ENCODE measurements around the gene ZFP30. TPM values are rescaled to one million over a fixed set of nuclear protein-coding genes. Genes with fewer than 3 reads are reported as not detected.

ZFP30 gene
- total RNA-seq, 1 donor from 2014 or later: 20.2 TPM

DNA sequence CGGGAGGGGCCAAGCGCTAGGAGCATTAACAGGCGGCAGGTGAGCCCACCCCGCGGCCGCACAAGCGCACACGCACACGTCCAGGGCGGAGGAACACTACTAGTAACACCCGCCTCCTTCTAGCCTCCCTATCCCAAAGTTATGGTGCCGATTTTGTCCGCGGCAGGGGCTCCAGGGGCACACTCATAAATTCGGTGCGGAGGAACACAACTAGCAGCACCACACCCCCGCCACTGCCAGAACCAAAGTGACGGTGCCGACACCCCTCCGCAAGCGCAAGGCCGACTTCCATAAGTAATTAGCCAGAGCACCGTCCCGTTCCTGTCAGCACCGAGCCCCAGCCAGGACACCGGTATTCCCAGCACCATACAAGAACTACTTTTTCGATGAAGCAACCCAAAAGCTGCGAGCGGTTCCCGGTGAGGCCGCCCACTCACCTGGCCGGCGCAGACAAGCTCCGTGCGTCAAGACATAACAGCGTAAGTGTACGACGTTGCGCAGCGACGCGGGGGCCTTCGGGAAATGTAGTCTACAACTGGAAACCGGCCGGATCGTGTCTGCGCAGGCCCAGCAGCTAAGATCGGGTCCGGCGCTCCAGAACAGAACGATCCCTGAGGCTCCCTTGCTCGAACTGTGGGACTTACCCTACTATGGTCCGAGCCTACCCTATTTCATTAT lies 60.8 kb downstream of the ZFP30 start, which contains the start of the genes ZNF540 and ZNF571:
TSS of gene ZNF540 (plus strand) at position 573 of the 678 bp plus-strand sequence. CDS start 3,572 bp downstream, outside the sequence.
TSS of gene ZNF571 (minus strand) at position 489 of the 678 bp plus-strand sequence. CDS start 8,116 bp downstream, outside the sequence.
- Mint-ChIP-seq H3K27me3 (ENCODE audit: unreplicated experiment) (peaks cover 7% of the 10 kb centered on the region), H3K4me3 (ENCODE audit: unreplicated experiment) (peak within 1 kb of the TSS; percentile 97), H3K27ac (ENCODE audit: unreplicated experiment) (peak within 1 kb of the TSS; percentile 80), H3K4me1 (ENCODE audit: unreplicated experiment) (peaks cover 17% of the 10 kb centered on the region), H3K9me3 (ENCODE audit: unreplicated experiment) (peaks cover 8% of the 10 kb centered on the region), H3K36me3 (ENCODE audit: low read depth, unreplicated experiment) (peaks cover 18% of the 10 kb centered on the region)
- DNase-seq (ENCODE audit: low spot score): peak; percentile 81
- TF ChIP-seq, protein P1, sequence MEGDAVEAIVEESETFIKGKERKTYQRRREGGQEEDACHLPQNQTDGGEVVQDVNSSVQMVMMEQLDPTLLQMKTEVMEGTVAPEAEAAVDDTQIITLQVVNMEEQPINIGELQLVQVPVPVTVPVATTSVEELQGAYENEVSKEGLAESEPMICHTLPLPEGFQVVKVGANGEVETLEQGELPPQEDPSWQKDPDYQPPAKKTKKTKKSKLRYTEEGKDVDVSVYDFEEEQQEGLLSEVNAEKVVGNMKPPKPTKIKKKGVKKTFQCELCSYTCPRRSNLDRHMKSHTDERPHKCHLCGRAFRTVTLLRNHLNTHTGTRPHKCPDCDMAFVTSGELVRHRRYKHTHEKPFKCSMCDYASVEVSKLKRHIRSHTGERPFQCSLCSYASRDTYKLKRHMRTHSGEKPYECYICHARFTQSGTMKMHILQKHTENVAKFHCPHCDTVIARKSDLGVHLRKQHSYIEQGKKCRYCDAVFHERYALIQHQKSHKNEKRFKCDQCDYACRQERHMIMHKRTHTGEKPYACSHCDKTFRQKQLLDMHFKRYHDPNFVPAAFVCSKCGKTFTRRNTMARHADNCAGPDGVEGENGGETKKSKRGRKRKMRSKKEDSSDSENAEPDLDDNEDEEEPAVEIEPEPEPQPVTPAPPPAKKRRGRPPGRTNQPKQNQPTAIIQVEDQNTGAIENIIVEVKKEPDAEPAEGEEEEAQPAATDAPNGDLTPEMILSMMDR (IDR thresholded peaks at IDR 0.05; ENCODE audit: unreplicated experiment): no peak

DNA sequence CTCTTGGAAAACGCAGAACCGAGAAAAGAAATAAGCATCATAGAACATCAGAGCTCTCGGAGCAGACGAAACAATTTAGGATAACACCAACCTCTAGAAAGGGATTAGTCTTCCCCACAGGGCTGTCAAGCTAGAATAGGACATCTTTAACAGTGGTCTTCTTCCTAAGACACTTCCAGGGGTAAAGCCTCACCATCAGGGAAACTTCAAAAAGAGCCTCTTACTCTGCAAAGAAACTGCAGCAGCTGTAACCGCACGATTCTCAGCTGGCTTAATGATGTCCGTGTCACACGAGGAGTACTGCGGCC lies 61.3 kb downstream of the ZFP30 start:
- TF ChIP-seq, protein P1 (IDR thresholded peaks at IDR 0.05; ENCODE audit: unreplicated experiment): no peak
- H3K9me3 Mint-ChIP-seq (ENCODE audit: unreplicated experiment): peaks cover 13% of the 10 kb centered on the region
- H3K4me3 Mint-ChIP-seq (ENCODE audit: unreplicated experiment): peak overlapping the region; percentile 97
- H3K4me1 Mint-ChIP-seq (ENCODE audit: unreplicated experiment): peaks cover 17% of the 10 kb centered on the region
- peaks cover 7% of the 10 kb centered on the region for H3K27me3 Mint-ChIP-seq (ENCODE audit: unreplicated experiment)
- peak overlapping the region; percentile 80 for H3K27ac Mint-ChIP-seq (ENCODE audit: unreplicated experiment)
- H3K36me3 Mint-ChIP-seq (ENCODE audit: low read depth, unreplicated experiment): peaks cover 22% of the 10 kb centered on the region
- DNase-seq (ENCODE audit: low spot score): no peak

DNA sequence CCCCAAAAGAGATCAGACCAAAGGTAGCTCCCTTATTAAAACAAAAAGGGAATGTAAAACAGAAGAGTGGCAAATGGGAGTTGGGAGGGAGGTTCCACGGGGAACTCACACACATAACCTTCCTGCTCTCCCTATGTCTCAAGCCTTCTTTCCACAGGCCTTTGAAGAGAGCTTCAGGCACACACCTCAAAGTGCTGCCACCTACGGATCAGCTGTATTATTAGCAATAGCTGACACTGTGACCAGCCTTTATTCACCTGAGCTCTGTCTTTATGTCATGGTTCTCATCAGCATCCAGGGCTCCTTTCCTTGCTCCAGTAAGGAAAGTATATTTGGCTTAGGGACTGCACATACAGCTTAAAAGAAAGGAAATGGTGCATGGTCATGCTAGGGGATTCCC lies 71.9 kb downstream of the ZFP30 start:
- Mint-ChIP-seq H3K4me1 (ENCODE audit: unreplicated experiment) (no peaks in the 10 kb centered on the region), H3K4me3 (ENCODE audit: unreplicated experiment) (no peak overlapping the region), H3K27me3 (ENCODE audit: unreplicated experiment) (peaks cover 4% of the 10 kb centered on the region), H3K36me3 (ENCODE audit: low read depth, unreplicated experiment) (peaks cover 46% of the 10 kb centered on the region), H3K9me3 (ENCODE audit: unreplicated experiment) (peaks cover 37% of the 10 kb centered on the region), H3K27ac (ENCODE audit: unreplicated experiment) (no peak overlapping the region)
- no peak for DNase-seq (ENCODE audit: low spot score)
- TF ChIP-seq, protein P1 (IDR thresholded peaks at IDR 0.05; ENCODE audit: unreplicated experiment): no peak

DNA sequence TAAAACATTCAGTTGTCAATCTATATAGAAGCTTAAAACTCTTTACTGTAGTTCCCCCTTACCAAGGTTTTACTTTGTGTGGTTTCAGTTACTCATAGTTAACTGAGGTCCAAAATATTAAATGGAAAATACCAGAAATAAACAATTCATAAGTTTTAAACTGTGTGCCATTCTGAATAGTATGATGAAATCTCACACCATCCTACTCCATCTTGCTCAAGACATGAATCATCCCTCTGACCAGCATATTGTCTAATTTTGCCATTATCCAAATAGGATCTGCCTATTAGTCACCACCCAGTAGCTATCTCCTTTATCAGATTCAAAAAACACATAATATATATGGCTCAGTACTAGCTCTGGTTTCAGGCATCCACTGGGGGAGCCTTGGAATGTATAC lies 83.1 kb downstream of the ZFP30 start:
- H3K27me3 Mint-ChIP-seq (ENCODE audit: unreplicated experiment): peaks cover 3% of the 10 kb centered on the region
- no peak overlapping the region for H3K4me3 Mint-ChIP-seq (ENCODE audit: unreplicated experiment)
- peaks cover 41% of the 10 kb centered on the region for H3K9me3 Mint-ChIP-seq (ENCODE audit: unreplicated experiment)
- H3K27ac Mint-ChIP-seq (ENCODE audit: unreplicated experiment): no peak overlapping the region
- no peaks in the 10 kb centered on the region for H3K4me1 Mint-ChIP-seq (ENCODE audit: unreplicated experiment)
- no peak for DNase-seq (ENCODE audit: low spot score)
- peaks cover 54% of the 10 kb centered on the region for H3K36me3 Mint-ChIP-seq (ENCODE audit: low read depth, unreplicated experiment)
- TF ChIP-seq, protein P1 (IDR thresholded peaks at IDR 0.05; ENCODE audit: unreplicated experiment): no peak

DNA sequence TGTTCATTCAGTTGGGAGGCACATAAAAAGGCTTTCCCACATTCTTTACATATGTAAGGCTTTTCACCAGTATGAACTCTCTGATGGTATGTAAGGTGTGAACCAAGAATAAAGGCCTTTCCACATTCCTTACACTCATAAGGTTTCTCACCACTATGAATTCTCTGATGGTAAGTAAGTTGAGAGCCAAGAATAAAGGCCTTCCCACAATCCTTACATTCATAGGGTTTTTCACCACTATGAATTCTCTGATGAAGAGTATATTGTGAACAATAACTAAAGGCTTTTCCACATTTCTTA lies 89.9 kb downstream of the ZFP30 start:
- H3K4me1 Mint-ChIP-seq (ENCODE audit: unreplicated experiment): no peaks in the 10 kb centered on the region
- TF ChIP-seq, protein P1 (IDR thresholded peaks at IDR 0.05; ENCODE audit: unreplicated experiment): no peak
- H3K36me3 Mint-ChIP-seq (ENCODE audit: low read depth, unreplicated experiment): peaks cover 72% of the 10 kb centered on the region
- peaks cover 44% of the 10 kb centered on the region for H3K9me3 Mint-ChIP-seq (ENCODE audit: unreplicated experiment)
- peaks cover 3% of the 10 kb centered on the region for H3K27me3 Mint-ChIP-seq (ENCODE audit: unreplicated experiment)
- H3K27ac Mint-ChIP-seq (ENCODE audit: unreplicated experiment): no peak overlapping the region
- no peak for DNase-seq (ENCODE audit: low spot score)
- H3K4me3 Mint-ChIP-seq (ENCODE audit: unreplicated experiment): peak overlapping the region; percentile 60

Measured in endothelial cell (in vitro differentiated cells).